Omental fat pad (tissue), 4 donors: ENCODE data around the gene ZHX3. TPM values are rescaled to one million over a fixed set of nuclear protein-coding genes. Genes with fewer than 3 reads are reported as not detected.

ENCODE experiments used
- ATAC-seq: fragments of 150-250 bp; one replicate; pipeline ENCODE4 v1.9.1; 2016; ENCODE audit warnings: mild to moderate bottlenecking, moderate library complexity; ENCODE audit not compliant: low FRiP score
- DNase-seq: peaks from one replicate; pipeline ENCODE4 v3.0.0-alpha.2; 2019; ENCODE audit warnings: low spot score
- CTCF ChIP-seq, 3 donors: fragments of 450-650 bp; IDR thresholded peaks; one replicate each; pipeline ENCODE4 v1.5.1; 2016 to 2017; ENCODE audit warnings: antibody characterized with exemption in 3 of 3, mild to moderate bottlenecking in 3 of 3, moderate library complexity in 2 of 3
- total RNA-seq, 4 donors: library from RNA; depleted of rRNA; stranded (reverse); fragments of >200 nt; gene quantifications; one replicate each; pipeline ENCODE4 v1.1.0, GENCODE V29; 2016

Gene ZHX3
- total RNA-seq, 4 donors from 2014 or later = 22.6 to 54.5 (median 45.0) TPM

GRCh38 chr20:41214666-41215065 is 102.9 kb downstream of the ZHX3 start:
- no peak for TF ChIP-seq CTCF (IDR thresholded peaks at IDR 0.05)
- DNase-seq (no peak), ATAC-seq (no peak)

GRCh38 chr20:41214202-41214601 is 103.3 kb downstream of the ZHX3 start:
- no peak for DNase-seq
- ATAC-seq = no peak
- TF ChIP-seq CTCF (IDR thresholded peaks at IDR 0.05) = no peak

- ATAC-seq (no peak), DNase-seq (no peak)
- TF ChIP-seq CTCF (IDR thresholded peaks at IDR 0.05) = no peak
These were observed 104.2 kb downstream of the ZHX3 start for GRCh38 chr20:41213150-41213820.

- TF ChIP-seq CTCF (IDR thresholded peaks at IDR 0.05) = no peak
- ATAC-seq = no peak
- DNase-seq = no peak
These were observed 112.2 kb downstream of the ZHX3 start for GRCh38 chr20:41205313-41205712.

- no peak for ATAC-seq
- DNase-seq = no peak
- TF ChIP-seq CTCF (IDR thresholded peaks at IDR 0.05) = no peak
These were observed 112.9 kb downstream of the ZHX3 start for GRCh38 chr20:41204304-41205265.

- ATAC-seq = no peak
- TF ChIP-seq CTCF (IDR thresholded peaks at IDR 0.05) = no peak
- DNase-seq = no peak
These were observed 113.9 kb downstream of the ZHX3 start for GRCh38 chr20:41203660-41204059.
